Endothelial cell of umbilical vein (primary cell): ENCODE data around the gene RYR2. TPM values are rescaled to one million over a fixed set of nuclear protein-coding genes. Genes with fewer than 3 reads are reported as not detected.
"Not testable (repeated sequence)": the region's sequence is repeated elsewhere in the genome, so short reads cannot be mapped to it uniquely, and the experiment has no call there.

ENCODE experiments used
- BruUV-seq: library from RNA; stranded (reverse); fragments of 400-500 nt; replicated peaks from 2 replicates; lab custom pipeline; 2021; lab: Mats Ljungman, UMichigan
- CTCF ChIA-PET: fragments of 300-600, 350-600 bp; sonication (Branson Sonifier 250); formaldehyde crosslinking; loops from one replicate; lab custom pipeline; 2021; ENCODE audit warnings: antibody characterized with exemption, inconsistent platforms; lab: Charles Lee
- POLR2A ChIA-PET: fragments of 300-600, 350-600 bp; sonication (Branson Sonifier 250); formaldehyde crosslinking; loops from one replicate; lab custom pipeline; 2021; ENCODE audit warnings: antibody characterized with exemption, inconsistent platforms; lab: Charles Lee
- DNase-seq: peaks from one replicate; pipeline ENCODE4 v3.0.0-alpha.2; 2011; ENCODE audit warnings: low read depth, low spot score
- FAIRE-seq: peaks from 2 replicates; lab custom pipeline; 2011; peaks lifted over from hg19 to GRCh38; lab: Jason Lieb, UNC
- H2AFZ ChIP-seq: 2 replicates; pipeline ENCODE4 v1.6.0; 2012; ENCODE audit warnings: low read depth, low read length, control low read depth, inconsistent platforms
- H3K27ac ChIP-seq: 2 replicates; pipeline ENCODE4 v1.5.1; 2011; ENCODE audit warnings: low read depth, mild to moderate bottlenecking, control low read depth, low read length, moderate library complexity; ENCODE audit not compliant: insufficient read depth
- H3K27me3 ChIP-seq, 2 experiments: 2 replicates each; pipeline versions ENCODE4 v1.6.0 to v1.6.1; 2011; ENCODE audit warnings: low read length in 2 of 2, mixed read lengths in 1 of 2; ENCODE audit not compliant: control insufficient read depth in 2 of 2, insufficient read depth in 2 of 2
- H3K36me3 ChIP-seq, 2 experiments: 2 replicates in 1 of 2; 3 replicates in 1 of 2; pipeline ENCODE4 v1.5.1; 2011; ENCODE audit warnings: low read length in 2 of 2, mild to moderate bottlenecking in 1 of 2, moderate library complexity in 1 of 2; ENCODE audit not compliant: control insufficient read depth in 2 of 2, insufficient read depth in 2 of 2; ENCODE audit errors: extremely low read depth in 1 of 2
- H3K4me1 ChIP-seq: 3 replicates; pipeline ENCODE4 v1.5.1; 2011; ENCODE audit warnings: mild to moderate bottlenecking, low read length; ENCODE audit not compliant: control insufficient read depth, insufficient read depth; ENCODE audit errors: extremely low read depth
- H3K4me2 ChIP-seq: 2 replicates; pipeline ENCODE4 v1.6.1; 2011; ENCODE audit warnings: low read length, control low read depth, mixed read lengths; ENCODE audit not compliant: insufficient read depth
- H3K4me3 ChIP-seq, 3 experiments: fragments of 200-600 bp in 1 of 3; sonication (generic), shearing (Covaris generic) in 1 of 3; replicated peaks in 1 of 3; 2 replicates each; pipeline ENCODE4 v1.5.1; 2011 to 2016; ENCODE audit warnings: control low read depth in 3 of 3, low read length in 3 of 3, mild to moderate bottlenecking in 2 of 3, inconsistent platforms in 1 of 3, low read depth in 1 of 3, moderate library complexity in 1 of 3; ENCODE audit not compliant: insufficient read depth in 1 of 3
- H3K79me2 ChIP-seq: 2 replicates; pipeline ENCODE4 v1.6.0; 2012; ENCODE audit warnings: low read length, inconsistent platforms; ENCODE audit not compliant: control insufficient read depth, insufficient read depth
- H3K9ac ChIP-seq: replicated peaks from 2 replicates; pipeline ENCODE3; 2011; ENCODE audit warnings: low read length, control low read depth; ENCODE audit not compliant: insufficient read depth; ENCODE audit errors: extremely low read depth
- H3K9me1 ChIP-seq: replicated peaks from 3 replicates; pipeline ENCODE4 v1.6.0; 2011; ENCODE audit warnings: mild to moderate bottlenecking, low read length; ENCODE audit not compliant: control insufficient read depth, insufficient read depth; ENCODE audit errors: extremely low read depth
- H3K9me3 ChIP-seq: replicated peaks from 2 replicates; pipeline ENCODE4 v1.5.1; 2012; ENCODE audit warnings: low read length, inconsistent platforms; ENCODE audit not compliant: control insufficient read depth, insufficient read depth
- H4K20me1 ChIP-seq: replicated peaks from 2 replicates; pipeline ENCODE3; 2011; ENCODE audit warnings: mild to moderate bottlenecking, low read length; ENCODE audit not compliant: control insufficient read depth, insufficient read depth; ENCODE audit errors: extremely low read depth
- CTCF ChIP-seq, 2 donors: IDR thresholded peaks; 1 replicate in 1 of 2; 2 replicates in 1 of 2; pipeline ENCODE4 v1.5.1; 2011; ENCODE audit warnings: low read length in 2 of 2, mild to moderate bottlenecking in 2 of 2, moderate library complexity in 2 of 2, control low read depth in 1 of 2, inconsistent platforms in 1 of 2, low read depth in 1 of 2; ENCODE audit not compliant: insufficient read depth in 1 of 2; ENCODE audit errors: extremely low read depth in 1 of 2
- FOS ChIP-seq: IDR thresholded peaks from 2 replicates; pipeline ENCODE4 v1.6.1; 2011; ENCODE audit warnings: mild to moderate bottlenecking, low read length, moderate library complexity, borderline replicate concordance; ENCODE audit not compliant: insufficient read depth
- GATA2 ChIP-seq: IDR thresholded peaks from 2 replicates; pipeline ENCODE4 v1.7.0; 2011; ENCODE audit warnings: low read depth, mild to moderate bottlenecking, moderate library complexity, mixed read lengths, low read length; ENCODE audit not compliant: insufficient read length, insufficient read depth
- JUN ChIP-seq: IDR thresholded peaks from 2 replicates; pipeline ENCODE4 v1.6.1; 2011; ENCODE audit warnings: borderline replicate concordance, low read depth; ENCODE audit not compliant: insufficient read length, insufficient read depth
- MYC ChIP-seq: IDR thresholded peaks from one replicate; pipeline ENCODE4 v1.6.1; 2011; ENCODE audit warnings: mild to moderate bottlenecking, low read depth, low read length
- POLR2A ChIP-seq: IDR thresholded peaks from 2 replicates; pipeline ENCODE4 v1.6.1; 2012; ENCODE audit warnings: low read depth, mild to moderate bottlenecking, control low read depth, low read length
- POLR2AphosphoS5 ChIP-seq: IDR thresholded peaks from 2 replicates; pipeline ENCODE4 v1.6.1; 2012; ENCODE audit warnings: low read depth, mild to moderate bottlenecking, control low read depth, low read length, moderate library complexity; ENCODE audit not compliant: insufficient read depth
- dilution Hi-C: fragments of 300-500 bp; cut with MboI; formaldehyde crosslinking; loops from one replicate; pipeline ENCODE4 v1.15.0; 2019; ENCODE audit warnings: low sequenced_read_pairs; ENCODE audit not compliant: extremely low pct_ligation_motif_present
- intact Hi-C: fragments of 100-400 bp; cut with micrococcal nuclease; formaldehyde crosslinking; loops from one replicate; pipeline ENCODE4 v1.10.0; 2022
- polyA plus RNA-seq, 4 experiments: library from polyadenylated mRNA; depleted of rRNA in 3 of 4; stranded (reverse) in 3 of 4; unstranded in 1 of 4; fragments of >200 nt; gene quantifications; 2 replicates each; pipeline versions ENCODE4 v1.2.1 to v1.2.3, GENCODE V29; 2011 to 2012; ENCODE audit warnings: missing spikeins in 1 of 4
- total RNA-seq: library from RNA; stranded (reverse); gene quantifications from 2 replicates; pipeline ENCODE4 v1.2.3, GENCODE V29; 2021

RYR2 gene
- total and polyA plus RNA-seq, 2 donors (not counting 3 experiments of a cell fraction or from before 2014, with no cell fraction given), result not detected

- POLR2A ChIA-PET, DNase-seq, H3K9me1 ChIP-seq, H3K9ac ChIP-seq, H3K79me2 ChIP-seq, dilution Hi-C loops, H3K36me3 ChIP-seq, H2AFZ ChIP-seq, FAIRE-seq, H3K4me1 ChIP-seq, BruUV-seq, H3K4me3 ChIP-seq, CTCF ChIA-PET, H3K27ac ChIP-seq, H4K20me1 ChIP-seq, H3K27me3 ChIP-seq, intact Hi-C loops, H3K4me2 ChIP-seq, H3K9me3 ChIP-seq: not testable (repeated sequence)
Measured at GRCh38 chr1:237371477-237371876, 329.5 kb downstream of the RYR2 start.

- dilution Hi-C loops (no loop called here), intact Hi-C loops (loop anchor here (10.0 kb wide), 2 partner anchors 339 to 479 kb away; partner anchors contain the start of gene RYR2)
- TF ChIP-seq GATA2, result no peak
- TF ChIP-seq POLR2AphosphoS5, result no peak
- no peak for TF ChIP-seq POLR2A
- no peak for TF ChIP-seq MYC
- TF ChIP-seq CTCF (IDR thresholded peaks at IDR 0.05; ENCODE audit: extremely low read depth in 1 of 2, insufficient read depth in 1 of 2, low read depth in 1 of 2, low read length in 2 of 2), result no peak
- no peak for TF ChIP-seq FOS
- TF ChIP-seq JUN, result no peak
- FAIRE-seq (no peak), DNase-seq (no peak)
- H3K4me2 ChIP-seq, result no peak overlapping the region
- no peak overlapping the region for H3K9ac ChIP-seq
- H3K27ac ChIP-seq, result no peak overlapping the region
- H2AFZ ChIP-seq, result no peak overlapping the region
- ChIA-PET POLR2A (no interaction called here), CTCF (no interaction called here)
- no peaks in the 10 kb centered on the region for H3K36me3 ChIP-seq
- no peaks in the 10 kb centered on the region for H3K79me2 ChIP-seq
- H3K9me3 ChIP-seq, result no peaks in the 10 kb centered on the region
- H3K4me3 ChIP-seq, result no peak overlapping the region
- H4K20me1 ChIP-seq, result no peaks in the 10 kb centered on the region
- H3K27me3 ChIP-seq, result no peaks in the 10 kb centered on the region
- no peaks in the 10 kb centered on the region for H3K4me1 ChIP-seq
- no TSS peak for BruUV-seq
- no peaks in the 10 kb centered on the region for H3K9me1 ChIP-seq
Measured at GRCh38 chr1:237383791-237384190, 341.8 kb downstream of the RYR2 start.
